Measurements from ENCODE around the gene EGFR.

Gene EGFR

DNA sequence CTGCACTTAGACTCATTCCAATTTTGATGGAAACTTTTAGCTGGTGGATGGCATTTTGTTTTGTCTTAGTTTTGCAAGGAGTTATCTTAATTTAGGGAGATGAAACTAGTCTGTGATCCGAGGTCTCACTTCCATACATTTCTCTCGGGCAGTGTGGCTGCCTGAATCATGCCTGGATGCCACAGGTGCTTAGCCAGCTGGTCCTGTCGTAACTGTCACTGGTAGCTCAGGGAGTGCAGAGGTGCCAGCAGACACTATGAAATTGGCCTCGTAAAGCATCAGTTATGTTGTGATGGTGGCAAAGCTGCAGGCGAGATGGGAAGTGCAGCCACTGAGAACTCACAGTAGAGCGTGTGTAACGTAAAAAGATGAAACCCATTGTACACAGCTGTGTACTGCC is 74.9 kb downstream of the EGFR start:
- Histone ChIP-seq H3F3A (ENCODE audit: insufficient read depth) (no peaks in the 10 kb centered on the region), H3K36me3 (ENCODE audit: low read length) (no peaks in the 10 kb centered on the region), H4K20me1 (ENCODE audit: low read depth, low read length) (no peaks in the 10 kb centered on the region), H2AFZ (ENCODE audit: low read depth, low read length, severe bottlenecking) (no peak overlapping the region), H3K4me3 (ENCODE audit: insufficient read depth, low read length, poor library complexity, severe bottlenecking) (no peak overlapping the region), H3K9ac (ENCODE audit: low read length) (no peak overlapping the region), H3K4me2 (ENCODE audit: low read depth, low read length, poor library complexity, severe bottlenecking) (no peak overlapping the region), H3K9me2 (replicated peaks; ENCODE audit: insufficient read depth, low read length) (no peaks in the 10 kb centered on the region), H3K27me3 (ENCODE audit: low read length) (no peaks in the 10 kb centered on the region), H3K79me2 (ENCODE audit: insufficient read depth, low read length) (no peaks in the 10 kb centered on the region), H3K27ac (ENCODE audit: low read depth, low read length) (no peak overlapping the region), H3K9me3 (ENCODE audit: insufficient read depth, low read length) (no peaks in the 10 kb centered on the region)
- TF ChIP-seq, protein P1, sequence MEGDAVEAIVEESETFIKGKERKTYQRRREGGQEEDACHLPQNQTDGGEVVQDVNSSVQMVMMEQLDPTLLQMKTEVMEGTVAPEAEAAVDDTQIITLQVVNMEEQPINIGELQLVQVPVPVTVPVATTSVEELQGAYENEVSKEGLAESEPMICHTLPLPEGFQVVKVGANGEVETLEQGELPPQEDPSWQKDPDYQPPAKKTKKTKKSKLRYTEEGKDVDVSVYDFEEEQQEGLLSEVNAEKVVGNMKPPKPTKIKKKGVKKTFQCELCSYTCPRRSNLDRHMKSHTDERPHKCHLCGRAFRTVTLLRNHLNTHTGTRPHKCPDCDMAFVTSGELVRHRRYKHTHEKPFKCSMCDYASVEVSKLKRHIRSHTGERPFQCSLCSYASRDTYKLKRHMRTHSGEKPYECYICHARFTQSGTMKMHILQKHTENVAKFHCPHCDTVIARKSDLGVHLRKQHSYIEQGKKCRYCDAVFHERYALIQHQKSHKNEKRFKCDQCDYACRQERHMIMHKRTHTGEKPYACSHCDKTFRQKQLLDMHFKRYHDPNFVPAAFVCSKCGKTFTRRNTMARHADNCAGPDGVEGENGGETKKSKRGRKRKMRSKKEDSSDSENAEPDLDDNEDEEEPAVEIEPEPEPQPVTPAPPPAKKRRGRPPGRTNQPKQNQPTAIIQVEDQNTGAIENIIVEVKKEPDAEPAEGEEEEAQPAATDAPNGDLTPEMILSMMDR (IDR thresholded peaks at IDR 0.05; ENCODE audit: insufficient read depth, low read length, poor library complexity, severe bottlenecking) = no peak
- TF ChIP-seq EZH2phosphoT487 (conservative IDR thresholded peaks at IDR 0.05; ENCODE audit: low read length) = no peak

GRCh38 chr7:55094092-55094690 is 75.4 kb downstream of the EGFR start:
- Histone ChIP-seq H3K79me2 (ENCODE audit: insufficient read depth, low read length) (no peaks in the 10 kb centered on the region), H4K20me1 (ENCODE audit: low read depth, low read length) (no peaks in the 10 kb centered on the region), H3K27ac (ENCODE audit: low read depth, low read length) (no peak overlapping the region), H3K9me2 (replicated peaks; ENCODE audit: insufficient read depth, low read length) (no peaks in the 10 kb centered on the region), H3K9ac (ENCODE audit: low read length) (no peak overlapping the region), H3K4me3 (ENCODE audit: insufficient read depth, low read length, poor library complexity, severe bottlenecking) (no peak overlapping the region), H3K27me3 (ENCODE audit: low read length) (no peaks in the 10 kb centered on the region), H3K9me3 (ENCODE audit: insufficient read depth, low read length) (no peaks in the 10 kb centered on the region), H3K36me3 (ENCODE audit: low read length) (no peaks in the 10 kb centered on the region), H2AFZ (ENCODE audit: low read depth, low read length, severe bottlenecking) (no peak overlapping the region), H3K4me2 (ENCODE audit: low read depth, low read length, poor library complexity, severe bottlenecking) (no peak overlapping the region), H3F3A (ENCODE audit: insufficient read depth) (no peaks in the 10 kb centered on the region)
- TF ChIP-seq EZH2phosphoT487 (conservative IDR thresholded peaks at IDR 0.05; ENCODE audit: low read length) = no peak
- TF ChIP-seq, protein P1 (IDR thresholded peaks at IDR 0.05; ENCODE audit: insufficient read depth, low read length, poor library complexity, severe bottlenecking) = no peak

DNA sequence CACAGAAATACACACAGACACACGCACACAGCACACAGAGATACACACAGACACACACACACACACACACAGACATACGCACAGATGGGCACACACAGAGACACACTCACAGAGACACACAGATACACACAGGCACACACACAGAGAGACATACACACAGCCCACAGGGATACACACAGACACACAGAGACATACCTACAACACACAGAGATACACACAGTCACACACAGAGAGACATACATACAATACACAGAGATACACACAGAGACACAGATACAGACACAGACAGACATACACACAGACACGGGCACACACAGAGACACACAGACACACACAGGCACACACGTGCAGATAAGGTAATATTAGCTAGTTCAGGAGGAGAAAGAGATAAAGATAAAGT is 76.9 kb downstream of the EGFR start:
- Histone ChIP-seq H3K79me2 (ENCODE audit: insufficient read depth, low read length) (no peaks in the 10 kb centered on the region), H3K4me3 (ENCODE audit: insufficient read depth, low read length, poor library complexity, severe bottlenecking) (no peak overlapping the region), H3K9me2 (replicated peaks; ENCODE audit: insufficient read depth, low read length) (no peaks in the 10 kb centered on the region), H2AFZ (ENCODE audit: low read depth, low read length, severe bottlenecking) (no peak overlapping the region), H4K20me1 (ENCODE audit: low read depth, low read length) (no peaks in the 10 kb centered on the region), H3K27ac (ENCODE audit: low read depth, low read length) (no peak overlapping the region), H3K4me2 (ENCODE audit: low read depth, low read length, poor library complexity, severe bottlenecking) (no peak overlapping the region), H3K36me3 (ENCODE audit: low read length) (no peaks in the 10 kb centered on the region), H3F3A (ENCODE audit: insufficient read depth) (no peaks in the 10 kb centered on the region), H3K27me3 (ENCODE audit: low read length) (no peaks in the 10 kb centered on the region), H3K9ac (ENCODE audit: low read length) (no peak overlapping the region), H3K9me3 (ENCODE audit: insufficient read depth, low read length) (no peaks in the 10 kb centered on the region)
- TF ChIP-seq, protein P1 (IDR thresholded peaks at IDR 0.05; ENCODE audit: insufficient read depth, low read length, poor library complexity, severe bottlenecking) = no peak
- no peak for TF ChIP-seq EZH2phosphoT487 (conservative IDR thresholded peaks at IDR 0.05; ENCODE audit: low read length)
